ENCODE data around the gene SMAD7.

DNA sequence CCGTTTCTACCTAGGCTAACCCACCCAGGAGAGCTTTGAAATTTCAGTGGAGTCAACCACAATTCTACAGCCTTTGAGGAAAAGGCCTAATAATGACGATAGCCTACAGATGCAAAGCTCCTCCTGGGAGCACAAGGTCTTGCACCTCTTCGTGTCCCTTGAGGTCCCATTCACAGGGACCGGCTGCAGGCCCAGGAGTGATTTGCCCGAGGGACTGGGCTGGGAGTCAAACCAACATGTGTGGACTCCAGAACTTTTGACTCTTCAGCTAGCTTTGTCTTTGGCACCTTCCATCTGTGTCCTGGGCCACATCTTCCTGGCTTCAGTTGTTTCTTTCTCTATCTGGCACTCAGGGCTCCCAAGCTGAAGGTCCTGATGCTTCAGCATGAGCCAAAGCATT is 76.5 kb downstream of the SMAD7 start:
- TF ChIP-seq, protein P1, sequence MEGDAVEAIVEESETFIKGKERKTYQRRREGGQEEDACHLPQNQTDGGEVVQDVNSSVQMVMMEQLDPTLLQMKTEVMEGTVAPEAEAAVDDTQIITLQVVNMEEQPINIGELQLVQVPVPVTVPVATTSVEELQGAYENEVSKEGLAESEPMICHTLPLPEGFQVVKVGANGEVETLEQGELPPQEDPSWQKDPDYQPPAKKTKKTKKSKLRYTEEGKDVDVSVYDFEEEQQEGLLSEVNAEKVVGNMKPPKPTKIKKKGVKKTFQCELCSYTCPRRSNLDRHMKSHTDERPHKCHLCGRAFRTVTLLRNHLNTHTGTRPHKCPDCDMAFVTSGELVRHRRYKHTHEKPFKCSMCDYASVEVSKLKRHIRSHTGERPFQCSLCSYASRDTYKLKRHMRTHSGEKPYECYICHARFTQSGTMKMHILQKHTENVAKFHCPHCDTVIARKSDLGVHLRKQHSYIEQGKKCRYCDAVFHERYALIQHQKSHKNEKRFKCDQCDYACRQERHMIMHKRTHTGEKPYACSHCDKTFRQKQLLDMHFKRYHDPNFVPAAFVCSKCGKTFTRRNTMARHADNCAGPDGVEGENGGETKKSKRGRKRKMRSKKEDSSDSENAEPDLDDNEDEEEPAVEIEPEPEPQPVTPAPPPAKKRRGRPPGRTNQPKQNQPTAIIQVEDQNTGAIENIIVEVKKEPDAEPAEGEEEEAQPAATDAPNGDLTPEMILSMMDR (conservative IDR thresholded peaks at IDR 0.05; ENCODE audit: low read depth, low read length), result no peak
- TF ChIP-seq EZH2 (IDR thresholded peaks at IDR 0.05; ENCODE audit: borderline replicate concordance, low read depth, low read length, poor library complexity, severe bottlenecking), result no peak

Measured in A673 (cell line).